Stomach (tissue), 4 donors: Measurements from ENCODE around the gene MAPRE3.

ENCODE experiments used
- EP300 ChIP-seq: sonication (generic); formaldehyde crosslinking; IDR thresholded peaks from one replicate; pipeline ENCODE4 v1.6.1; 2017; ENCODE audit warnings: antibody characterized with exemption
- POLR2A ChIP-seq, 4 donors: fragments of 450-650 bp; IDR thresholded peaks; one replicate each; pipeline ENCODE4 v1.6.1; 2016; ENCODE audit warnings: antibody characterized with exemption in 4 of 4, control low read depth in 2 of 4, mild to moderate bottlenecking in 1 of 4, moderate library complexity in 1 of 4
- POLR2AphosphoS5 ChIP-seq, 3 donors: sonication (generic); formaldehyde crosslinking; IDR thresholded peaks; one replicate each; pipeline ENCODE4 v1.6.1; 2016; ENCODE audit warnings: antibody characterized with exemption in 3 of 3
- TF ChIP-seq, protein P1 (sequence below), 7 experiments: fragments of 450-650 bp in 4 of 7; fragments of 200-600 bp in 3 of 7; sonication (generic) in 3 of 7; IDR thresholded peaks; one replicate each; pipeline ENCODE4 v1.5.1; 2016 to 2019; ENCODE audit warnings: antibody characterized with exemption in 7 of 7, control low read depth in 2 of 7, mild to moderate bottlenecking in 1 of 7

DNA sequence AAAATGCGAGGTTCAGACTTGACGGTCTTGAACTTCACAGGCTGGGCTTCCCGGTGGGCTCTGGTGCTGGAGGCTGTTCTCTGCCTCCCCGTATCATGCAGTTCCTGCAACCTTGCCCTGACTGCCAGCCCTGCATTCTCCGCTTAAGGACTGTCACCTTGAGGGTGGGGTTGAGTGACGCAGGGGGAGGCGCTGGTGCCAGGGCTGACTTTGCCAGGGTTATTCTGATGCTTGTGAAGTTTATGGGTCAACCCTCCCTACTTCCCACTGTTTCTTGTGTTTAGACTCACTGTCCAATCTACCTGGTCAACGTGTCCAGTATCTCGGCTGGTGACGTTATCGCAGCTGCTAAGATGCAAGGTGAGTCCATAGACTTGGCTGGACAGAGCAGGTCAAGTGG lies 37.5 kb upstream of the MAPRE3 start:
- TF ChIP-seq, protein P1, sequence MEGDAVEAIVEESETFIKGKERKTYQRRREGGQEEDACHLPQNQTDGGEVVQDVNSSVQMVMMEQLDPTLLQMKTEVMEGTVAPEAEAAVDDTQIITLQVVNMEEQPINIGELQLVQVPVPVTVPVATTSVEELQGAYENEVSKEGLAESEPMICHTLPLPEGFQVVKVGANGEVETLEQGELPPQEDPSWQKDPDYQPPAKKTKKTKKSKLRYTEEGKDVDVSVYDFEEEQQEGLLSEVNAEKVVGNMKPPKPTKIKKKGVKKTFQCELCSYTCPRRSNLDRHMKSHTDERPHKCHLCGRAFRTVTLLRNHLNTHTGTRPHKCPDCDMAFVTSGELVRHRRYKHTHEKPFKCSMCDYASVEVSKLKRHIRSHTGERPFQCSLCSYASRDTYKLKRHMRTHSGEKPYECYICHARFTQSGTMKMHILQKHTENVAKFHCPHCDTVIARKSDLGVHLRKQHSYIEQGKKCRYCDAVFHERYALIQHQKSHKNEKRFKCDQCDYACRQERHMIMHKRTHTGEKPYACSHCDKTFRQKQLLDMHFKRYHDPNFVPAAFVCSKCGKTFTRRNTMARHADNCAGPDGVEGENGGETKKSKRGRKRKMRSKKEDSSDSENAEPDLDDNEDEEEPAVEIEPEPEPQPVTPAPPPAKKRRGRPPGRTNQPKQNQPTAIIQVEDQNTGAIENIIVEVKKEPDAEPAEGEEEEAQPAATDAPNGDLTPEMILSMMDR (IDR thresholded peaks at IDR 0.05): no peak
- no peak for TF ChIP-seq POLR2AphosphoS5 (IDR thresholded peaks at IDR 0.05)
- no peak for TF ChIP-seq POLR2A (IDR thresholded peaks at IDR 0.05)
- TF ChIP-seq EP300: no peak
